GM18519 (cell line): ENCODE data around the gene FOXO1.

ENCODE experiments used
- ATAC-seq: cut with Tn5 transposase; IDR thresholded peaks from one replicate; pipeline ENCODE4 v1.9.1; 2021; ENCODE audit warnings: mild to moderate bottlenecking, moderate library complexity; ENCODE audit not compliant: unreplicated experiment, low FRiP score

Gene FOXO1

GRCh38 chr13:40611004-40611403 is 55.4 kb downstream of the FOXO1 start:
- ATAC-seq: no peak

- ATAC-seq: no peak
Measured at GRCh38 chr13:40609972-40610726, 56.3 kb downstream of the FOXO1 start.

GRCh38 chr13:40608308-40608707 is 58.1 kb downstream of the FOXO1 start:
- no peak for ATAC-seq

DNA sequence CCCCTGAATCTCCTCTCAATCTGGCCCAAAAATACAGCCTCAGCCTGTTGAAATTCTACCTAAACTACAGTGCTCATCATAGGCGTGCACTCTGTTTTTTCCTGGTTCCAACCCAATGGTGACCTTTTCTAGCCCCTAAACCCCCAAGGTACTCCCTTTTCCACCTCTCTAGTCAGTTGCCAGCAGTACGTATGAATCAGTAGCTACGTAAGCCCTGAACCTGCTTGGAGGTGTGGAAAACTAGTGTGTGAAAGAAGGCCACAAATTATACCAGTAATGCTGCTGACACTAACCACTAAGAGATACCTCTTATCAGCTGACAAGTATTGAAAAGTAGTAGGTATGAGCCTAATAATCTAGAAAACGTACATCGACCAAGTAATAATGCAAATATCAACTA is 60.9 kb downstream of the FOXO1 start:
- no peak for ATAC-seq

DNA sequence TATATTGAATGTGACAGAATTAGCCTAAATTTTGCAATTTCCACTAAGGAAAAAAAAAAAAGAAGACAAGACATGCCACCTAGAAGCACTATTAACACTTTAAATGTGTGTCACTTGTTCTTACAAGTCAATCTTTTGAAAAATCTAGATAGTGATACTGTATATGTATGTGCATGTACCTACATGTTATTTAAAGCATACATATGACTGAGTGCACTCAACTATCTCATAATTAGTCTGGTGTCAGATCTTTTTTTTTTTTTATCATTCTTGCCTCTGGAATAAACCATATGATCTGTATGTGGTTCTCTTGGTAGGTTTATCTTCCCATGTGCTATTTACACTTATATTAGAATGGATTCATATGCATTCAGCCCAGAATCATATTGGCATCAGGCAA is 62.3 kb downstream of the FOXO1 start:
- ATAC-seq: no peak

DNA sequence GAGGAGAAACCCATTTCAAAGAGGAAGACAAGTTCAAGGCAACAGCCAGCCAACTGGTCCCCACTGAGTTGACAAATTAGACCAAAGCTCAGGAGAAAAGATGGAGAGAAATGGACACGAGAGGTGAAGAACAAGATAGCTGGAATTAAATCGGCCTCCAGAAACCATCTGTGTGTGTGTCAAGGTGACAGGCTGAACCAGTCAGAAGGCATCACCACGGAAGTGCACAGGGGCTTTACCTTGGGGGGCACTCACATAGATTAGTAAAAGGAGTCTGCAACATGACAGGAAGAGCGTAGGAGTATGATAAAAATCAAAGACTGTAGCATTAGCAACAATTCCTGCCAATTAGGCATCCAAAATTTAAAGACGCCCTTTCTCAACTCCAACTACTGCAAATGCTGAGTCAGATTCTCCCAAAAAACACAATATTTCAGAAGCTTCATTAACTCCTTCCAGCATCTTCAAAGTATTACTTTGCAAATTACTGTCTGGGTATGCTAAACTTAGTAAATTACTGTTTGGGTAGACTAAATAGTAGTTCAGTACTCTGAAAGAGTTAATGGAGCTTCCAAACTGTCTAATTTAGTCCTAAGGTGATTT is 66.2 kb downstream of the FOXO1 start:
- no peak for ATAC-seq

- ATAC-seq: no peak
Measured at GRCh38 chr13:40599747-40600146, 66.7 kb downstream of the FOXO1 start.

DNA sequence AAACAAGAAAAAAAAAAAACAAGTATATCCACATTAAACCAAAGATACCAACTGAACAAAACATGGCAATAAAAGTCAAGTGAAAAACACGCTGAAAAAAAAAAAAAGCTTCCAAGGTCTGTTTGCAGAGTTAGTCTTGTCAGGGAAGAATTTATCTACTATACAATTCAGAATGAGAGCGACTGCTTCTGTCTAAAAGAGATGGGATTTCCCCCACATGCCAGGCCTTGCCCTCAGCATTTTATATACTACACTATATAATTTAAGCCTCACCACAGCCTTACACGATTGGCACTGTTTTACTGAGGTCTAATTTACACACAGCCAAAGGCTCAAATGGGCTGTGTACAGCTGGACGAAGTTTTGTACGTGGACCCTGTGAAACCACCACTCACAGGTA is 67.3 kb downstream of the FOXO1 start:
- ATAC-seq: no peak

DNA sequence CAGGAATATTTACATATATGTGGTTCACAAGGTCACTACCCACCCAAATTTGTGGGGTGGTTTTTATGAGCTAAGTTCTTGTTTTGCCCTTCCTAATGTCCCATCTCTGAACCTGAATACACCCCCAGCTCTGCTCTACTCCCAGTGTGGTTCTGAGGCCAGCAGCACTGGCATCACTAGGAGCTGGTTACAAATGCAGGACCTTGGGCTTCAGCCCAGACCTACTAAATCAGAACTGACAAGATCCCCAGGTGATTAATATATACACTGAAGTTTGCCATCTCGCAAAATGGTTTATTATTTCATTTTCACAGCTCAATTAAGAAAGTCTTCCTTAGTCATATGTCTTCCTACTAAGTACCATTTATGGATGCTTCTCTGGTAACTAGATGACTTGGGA is 67.9 kb downstream of the FOXO1 start:
- ATAC-seq: no peak

DNA sequence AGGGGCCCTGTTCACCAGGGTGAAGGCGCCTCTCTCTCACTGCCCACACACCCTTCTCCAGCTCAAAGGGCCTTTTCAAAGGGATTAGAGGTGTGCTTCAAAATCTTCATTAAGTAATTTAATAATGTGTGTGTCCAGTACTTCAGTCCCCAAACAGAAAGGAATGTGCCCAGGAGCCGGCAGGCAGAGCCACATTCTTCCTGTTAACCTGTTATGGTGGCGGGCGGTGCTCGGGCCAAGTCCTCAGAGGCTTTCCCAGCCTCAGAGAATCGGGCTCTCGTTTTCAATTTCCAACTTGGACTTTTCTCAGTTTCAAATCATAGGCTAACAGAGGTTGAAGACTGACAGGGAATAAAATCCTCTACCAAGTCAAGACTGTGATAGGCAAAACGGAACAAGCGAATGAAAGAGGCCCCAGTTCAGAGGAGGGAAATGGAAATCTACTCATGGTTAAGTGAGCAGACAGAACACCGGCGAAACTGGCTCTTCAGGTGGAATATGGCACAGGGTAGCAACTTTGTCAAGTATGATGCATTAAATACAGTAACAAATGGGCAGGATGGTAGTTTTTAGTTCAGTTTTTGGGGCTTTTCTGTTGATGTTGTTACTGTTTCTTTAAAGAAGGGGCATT is 68.6 kb downstream of the FOXO1 start:
- ATAC-seq: no peak

DNA sequence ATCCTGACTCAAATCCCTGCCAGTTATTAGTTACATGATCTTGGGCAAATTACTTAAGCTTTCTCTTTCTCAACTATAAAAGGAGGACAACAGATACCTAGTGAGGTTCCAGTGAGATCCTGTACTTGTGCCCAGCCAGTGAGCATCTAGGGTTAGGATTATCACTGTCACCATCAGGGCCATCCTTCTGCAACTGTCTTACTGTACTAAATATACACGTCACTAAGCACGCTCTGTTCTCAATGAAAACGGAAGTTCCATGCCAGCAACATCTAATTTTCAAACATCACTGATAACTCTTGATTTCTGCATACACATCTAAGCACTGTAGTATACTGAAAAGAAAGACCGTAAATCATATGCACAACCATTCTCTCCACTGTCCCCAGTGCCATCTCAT is 70.0 kb downstream of the FOXO1 start:
- no peak for ATAC-seq

- no peak for ATAC-seq
Measured at GRCh38 chr13:40595693-40596092, 70.7 kb downstream of the FOXO1 start.

DNA sequence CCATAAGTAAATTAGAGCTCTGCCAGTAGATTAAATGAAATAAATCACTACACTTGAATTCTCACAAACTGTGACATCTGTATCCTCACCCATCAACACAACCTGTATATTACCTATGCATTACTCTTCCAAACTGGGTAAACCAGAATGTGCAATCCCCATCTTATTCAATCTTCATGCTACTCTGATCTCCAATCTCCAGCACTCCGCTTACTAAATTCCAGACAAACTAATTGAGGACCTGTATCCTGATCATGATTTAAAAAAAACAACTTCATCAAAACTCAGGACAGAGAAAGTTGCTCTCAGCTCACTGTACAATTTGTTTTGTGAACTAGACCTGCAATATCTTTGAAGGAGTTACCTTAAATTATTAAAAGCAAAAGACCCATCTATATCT is 74.4 kb downstream of the FOXO1 start:
- ATAC-seq: no peak

- no peak for ATAC-seq
Measured at GRCh38 chr13:40591091-40591490, 75.3 kb downstream of the FOXO1 start.

DNA sequence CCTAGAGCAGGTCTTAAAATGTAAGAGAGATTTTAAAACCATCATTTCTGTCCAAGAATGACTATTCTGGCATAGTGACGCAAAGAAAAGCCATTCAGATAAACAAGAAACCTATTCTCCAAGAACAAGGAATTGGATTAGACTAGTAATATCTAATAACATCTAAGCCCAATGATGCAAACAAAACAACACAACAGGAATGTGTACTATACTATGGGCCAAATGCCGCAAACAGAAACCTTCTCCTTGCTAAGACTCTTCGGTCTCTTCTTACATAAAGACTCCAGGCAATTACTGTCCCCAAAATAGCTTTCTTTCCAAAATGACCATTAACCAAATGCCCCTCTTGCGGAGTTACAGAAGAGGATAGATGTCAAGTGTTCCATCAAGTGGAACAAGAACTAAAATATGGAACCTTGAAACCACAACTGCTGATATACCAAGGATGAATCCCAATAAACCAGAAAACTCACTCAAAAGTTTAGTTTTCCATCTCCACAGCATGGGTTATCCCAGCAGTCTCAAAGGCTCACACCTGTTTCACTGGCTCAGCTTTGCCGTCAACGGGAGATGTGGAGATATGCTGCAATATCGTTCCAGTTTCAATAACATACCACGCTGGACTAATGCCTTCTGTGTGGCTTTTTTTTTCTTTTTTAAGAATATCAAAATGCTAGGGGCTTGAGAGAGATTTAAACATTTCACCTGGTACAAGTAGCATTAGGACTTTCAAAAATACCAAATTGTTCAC is 76.2 kb downstream of the FOXO1 start:
- no peak for ATAC-seq

GRCh38 chr13:40589285-40590109 is 76.9 kb downstream of the FOXO1 start:
- peak; percentile 55 for ATAC-seq

DNA sequence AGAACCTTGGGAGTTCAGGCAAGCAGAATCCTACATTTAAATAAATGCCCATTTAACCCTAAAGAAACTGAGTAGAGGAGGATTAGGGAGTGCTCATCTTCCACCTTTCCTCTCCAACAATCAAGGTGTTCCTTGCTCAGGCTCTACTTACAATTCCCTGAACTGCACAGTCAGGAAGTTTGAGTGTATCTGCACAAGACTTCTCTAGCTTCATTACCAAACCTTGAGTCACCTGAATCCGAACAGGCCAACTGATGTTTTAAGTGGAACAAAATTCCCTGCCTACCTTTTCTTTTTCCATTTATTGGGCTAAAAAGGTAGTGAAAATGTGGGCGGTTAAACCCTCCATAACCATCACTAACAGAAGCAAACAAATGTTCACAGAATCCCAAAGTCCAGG is 78.3 kb downstream of the FOXO1 start:
- ATAC-seq: no peak

GRCh38 chr13:40586886-40587565 is 79.4 kb downstream of the FOXO1 start:
- no peak for ATAC-seq

DNA sequence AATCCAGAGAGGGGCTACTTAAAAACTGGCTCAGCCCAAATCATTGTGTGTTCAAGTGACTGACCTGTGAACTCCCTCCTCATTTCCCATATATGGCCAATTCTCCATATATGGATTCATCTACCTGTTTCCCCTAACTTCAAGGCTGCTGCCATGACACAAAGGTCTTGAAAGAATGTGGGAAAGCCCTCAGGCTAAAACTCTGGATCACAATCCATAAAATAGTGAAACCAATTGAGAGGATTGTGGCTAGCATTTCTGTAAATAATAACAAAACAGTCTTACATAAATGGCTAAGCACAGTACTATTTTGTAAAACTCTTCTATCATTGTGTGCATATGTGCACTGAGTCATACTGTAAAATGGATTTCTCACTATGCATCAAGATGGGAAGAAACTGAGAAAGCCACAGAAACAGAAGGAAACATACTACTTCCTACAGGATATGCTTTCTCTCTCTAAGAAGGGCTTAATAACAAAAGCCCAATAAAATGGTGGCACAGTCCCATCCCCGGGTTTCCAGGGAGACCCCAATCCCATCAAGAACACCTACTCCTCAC is 80.5 kb downstream of the FOXO1 start:
- ATAC-seq: no peak

- no peak for ATAC-seq
Measured at GRCh38 chr13:40583738-40584137, 82.7 kb downstream of the FOXO1 start.
